Choroid plexus epithelial cell (primary cell): ENCODE measurements around the gene ITGA2B.

Source experiments
- DNase-seq: peaks from one replicate; pipeline ENCODE4 v3.0.0-alpha.2; 2010; ENCODE audit warnings: low read depth
- H3K4me3 ChIP-seq: 2 replicates; pipeline ENCODE4 v1.5.1; 2011; ENCODE audit warnings: low read depth, mild to moderate bottlenecking, control low read depth, low read length, moderate library complexity
- TF ChIP-seq, protein P1 (sequence below): conservative IDR thresholded peaks from 2 replicates; pipeline ENCODE4 v1.5.1; 2011; ENCODE audit warnings: low read depth, mild to moderate bottlenecking, control low read depth, inconsistent platforms, low read length, moderate library complexity

ITGA2B gene

GRCh38 chr17:44355642-44356099, 33.8 kb downstream of the ITGA2B start:
- TF ChIP-seq, protein P1, sequence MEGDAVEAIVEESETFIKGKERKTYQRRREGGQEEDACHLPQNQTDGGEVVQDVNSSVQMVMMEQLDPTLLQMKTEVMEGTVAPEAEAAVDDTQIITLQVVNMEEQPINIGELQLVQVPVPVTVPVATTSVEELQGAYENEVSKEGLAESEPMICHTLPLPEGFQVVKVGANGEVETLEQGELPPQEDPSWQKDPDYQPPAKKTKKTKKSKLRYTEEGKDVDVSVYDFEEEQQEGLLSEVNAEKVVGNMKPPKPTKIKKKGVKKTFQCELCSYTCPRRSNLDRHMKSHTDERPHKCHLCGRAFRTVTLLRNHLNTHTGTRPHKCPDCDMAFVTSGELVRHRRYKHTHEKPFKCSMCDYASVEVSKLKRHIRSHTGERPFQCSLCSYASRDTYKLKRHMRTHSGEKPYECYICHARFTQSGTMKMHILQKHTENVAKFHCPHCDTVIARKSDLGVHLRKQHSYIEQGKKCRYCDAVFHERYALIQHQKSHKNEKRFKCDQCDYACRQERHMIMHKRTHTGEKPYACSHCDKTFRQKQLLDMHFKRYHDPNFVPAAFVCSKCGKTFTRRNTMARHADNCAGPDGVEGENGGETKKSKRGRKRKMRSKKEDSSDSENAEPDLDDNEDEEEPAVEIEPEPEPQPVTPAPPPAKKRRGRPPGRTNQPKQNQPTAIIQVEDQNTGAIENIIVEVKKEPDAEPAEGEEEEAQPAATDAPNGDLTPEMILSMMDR = no peak
- no peak overlapping the region for H3K4me3 ChIP-seq

DNA sequence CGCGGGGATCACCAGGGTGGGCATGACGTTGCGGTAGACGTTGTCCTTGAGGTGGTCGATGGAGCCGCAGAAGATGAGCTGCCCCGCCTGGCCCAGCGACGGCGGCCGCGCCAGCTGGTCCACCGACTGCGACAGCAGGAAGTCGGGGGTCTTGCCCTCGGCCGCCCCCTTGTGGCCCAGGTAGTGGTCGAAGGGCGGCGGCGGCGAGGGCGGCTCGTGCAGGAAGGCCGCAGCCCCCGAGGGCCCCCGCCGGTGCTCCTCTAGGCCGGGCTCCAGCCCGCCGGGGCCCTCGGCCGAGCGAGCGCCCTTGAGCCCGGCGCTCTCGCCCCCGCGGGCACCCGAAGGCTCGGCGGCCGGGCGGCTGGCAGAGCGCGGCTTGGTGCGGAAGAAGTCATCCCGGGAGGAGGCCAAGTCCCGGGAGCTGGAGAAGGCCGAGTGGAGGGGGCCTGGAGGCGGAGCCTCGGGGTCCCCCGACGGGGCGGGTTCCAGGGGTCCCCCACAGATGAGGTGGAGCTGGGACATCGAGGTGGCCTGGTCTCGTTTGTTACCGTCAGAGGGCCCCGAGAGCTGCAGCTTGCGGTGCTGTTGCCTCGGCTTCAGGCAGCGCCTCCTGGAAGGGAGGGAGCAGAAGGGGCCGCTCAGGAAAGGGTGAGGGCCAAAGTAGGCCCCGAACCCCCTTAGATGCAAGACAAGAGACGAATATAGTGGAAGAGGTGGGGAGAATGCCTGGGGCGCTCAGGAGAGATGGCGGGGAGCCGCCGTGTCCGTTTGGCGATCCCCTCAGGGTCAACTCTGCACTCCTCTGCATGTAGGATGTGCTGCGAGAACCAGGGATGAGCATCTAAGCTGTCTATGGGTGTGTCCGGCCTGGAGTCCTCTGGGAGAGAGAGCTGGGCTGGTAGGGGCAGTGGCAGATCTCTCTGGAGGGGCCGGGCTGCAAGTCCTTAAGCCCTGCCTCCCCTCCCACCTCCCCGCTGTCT, 34.6 kb downstream of the ITGA2B start:
- TF ChIP-seq, protein P1 = no peak
- no peak overlapping the region for H3K4me3 ChIP-seq
- no peak for DNase-seq

More at GRCh38 chr17:44355642-44356099, 33.8 kb downstream of the ITGA2B start:
- no peak for DNase-seq

DNA sequence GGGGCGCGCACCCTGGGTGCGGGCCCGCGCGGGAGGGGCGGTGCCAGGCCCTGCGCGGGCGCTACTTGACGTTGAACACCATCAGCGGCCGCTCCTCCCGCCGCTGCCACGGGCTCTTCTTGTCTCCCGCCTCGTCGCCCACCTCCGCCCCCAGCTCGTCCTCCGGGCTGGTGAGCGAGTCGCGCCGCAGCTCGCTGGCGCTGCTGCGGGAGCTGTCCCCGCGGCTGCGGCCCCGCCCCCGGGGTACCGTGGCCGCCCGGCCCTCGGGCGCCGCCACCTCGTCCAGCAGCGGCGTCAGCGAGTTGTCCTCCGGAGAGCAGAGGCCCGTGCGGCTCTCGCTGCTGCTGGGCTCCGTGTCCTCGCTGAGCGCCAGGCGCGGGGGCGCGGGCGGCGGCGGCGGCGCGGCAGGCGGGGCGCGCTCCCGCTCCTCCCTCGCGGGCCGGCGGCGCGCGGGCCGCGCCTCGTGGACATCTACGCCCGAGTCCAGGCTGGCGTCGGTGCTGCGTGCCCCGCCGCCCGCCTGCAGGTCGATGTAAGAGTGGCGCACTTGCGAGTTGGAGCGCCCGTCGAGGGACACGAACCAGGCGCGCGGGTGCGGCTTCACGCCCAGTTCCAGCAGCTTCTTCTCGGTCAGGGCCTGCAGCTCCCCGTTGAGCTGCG, 35.6 kb downstream of the ITGA2B start:
- DNase-seq = no peak
- peak overlapping the region; percentile 17 for H3K4me3 ChIP-seq
- TF ChIP-seq, protein P1 = no peak

- DNase-seq = no peak
- TF ChIP-seq, protein P1 = no peak
- no peak overlapping the region for H3K4me3 ChIP-seq
These were observed 36.4 kb downstream of the ITGA2B start for GRCh38 chr17:44352828-44353671.

- no peak for DNase-seq
- H3K4me3 ChIP-seq = no peak overlapping the region
- TF ChIP-seq, protein P1 = no peak
These were observed 37.3 kb downstream of the ITGA2B start for GRCh38 chr17:44351961-44352827.

DNA sequence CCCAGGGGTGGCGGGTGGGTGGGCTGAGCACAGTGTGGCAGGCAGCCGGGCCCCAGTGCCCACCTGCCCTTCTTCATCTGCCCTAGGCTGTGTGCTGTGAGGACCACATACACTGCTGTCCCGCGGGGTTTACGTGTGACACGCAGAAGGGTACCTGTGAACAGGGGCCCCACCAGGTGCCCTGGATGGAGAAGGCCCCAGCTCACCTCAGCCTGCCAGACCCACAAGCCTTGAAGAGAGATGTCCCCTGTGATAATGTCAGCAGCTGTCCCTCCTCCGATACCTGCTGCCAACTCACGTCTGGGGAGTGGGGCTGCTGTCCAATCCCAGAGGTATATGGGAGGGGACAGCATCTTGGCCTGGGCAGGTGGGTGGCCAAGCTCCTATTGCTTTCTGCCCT, 38.0 kb downstream of the ITGA2B start:
- no peak overlapping the region for H3K4me3 ChIP-seq
- no peak for DNase-seq
- TF ChIP-seq, protein P1 = no peak
